GM19467 (cell line): ENCODE data around the gene ANTXR1.

ENCODE experiments used
- ATAC-seq: cut with Tn5 transposase; IDR thresholded peaks from one replicate; pipeline ENCODE4 v1.9.1; 2021; ENCODE audit warnings: mild to moderate bottlenecking, moderate library complexity; ENCODE audit not compliant: unreplicated experiment

The ANTXR1 gene

GRCh38 chr2:69031466-69031865 lies 18.5 kb downstream of the ANTXR1 start:
- ATAC-seq = no peak

GRCh38 chr2:69032336-69032735 lies 19.4 kb downstream of the ANTXR1 start:
- no peak for ATAC-seq

GRCh38 chr2:69033461-69034095 lies 20.6 kb downstream of the ANTXR1 start:
- no peak for ATAC-seq

- ATAC-seq = no peak
Observed at GRCh38 chr2:69034122-69034521, 21.1 kb downstream of the ANTXR1 start.

- ATAC-seq = no peak
Observed at GRCh38 chr2:69034845-69035244, 21.9 kb downstream of the ANTXR1 start.

- no peak for ATAC-seq
Observed at GRCh38 chr2:69036926-69037325, 23.9 kb downstream of the ANTXR1 start.

- ATAC-seq = no peak
Observed at GRCh38 chr2:69041214-69041613, 28.2 kb downstream of the ANTXR1 start.

- ATAC-seq = no peak
Observed at GRCh38 chr2:69043736-69044400, 30.9 kb downstream of the ANTXR1 start.

- ATAC-seq = no peak
Observed at GRCh38 chr2:69046221-69046662, 33.3 kb downstream of the ANTXR1 start.

- ATAC-seq = no peak
Observed at GRCh38 chr2:69047625-69048145, 34.7 kb downstream of the ANTXR1 start.

- no peak for ATAC-seq
Observed at GRCh38 chr2:69050802-69051201, 37.8 kb downstream of the ANTXR1 start.

GRCh38 chr2:69053416-69053965 lies 40.5 kb downstream of the ANTXR1 start:
- ATAC-seq = no peak

- ATAC-seq = no peak
Observed at GRCh38 chr2:69054431-69054830, 41.5 kb downstream of the ANTXR1 start.

- no peak for ATAC-seq
Observed at GRCh38 chr2:69055688-69056470, 42.9 kb downstream of the ANTXR1 start.

- ATAC-seq = no peak
Observed at GRCh38 chr2:69057660-69058059, 44.7 kb downstream of the ANTXR1 start.

GRCh38 chr2:69059731-69060290 lies 46.8 kb downstream of the ANTXR1 start:
- ATAC-seq = no peak

GRCh38 chr2:69060938-69061501 lies 48.0 kb downstream of the ANTXR1 start:
- no peak for ATAC-seq

- no peak for ATAC-seq
Observed at GRCh38 chr2:69061525-69061924, 48.5 kb downstream of the ANTXR1 start.

GRCh38 chr2:69062307-69062962 lies 49.5 kb downstream of the ANTXR1 start:
- no peak for ATAC-seq

- no peak for ATAC-seq
Observed at GRCh38 chr2:69065735-69066336, 52.9 kb downstream of the ANTXR1 start.
